HG02973 (cell line): Measurements from ENCODE around the gene MED13L.
"Not testable (repeated sequence)": the region's sequence is repeated elsewhere in the genome, so short reads cannot be mapped to it uniquely, and the experiment has no call there.

Experiments
- ATAC-seq: cut with Tn5 transposase; IDR thresholded peaks from one replicate; pipeline ENCODE4 v1.9.1; 2021; ENCODE audit warnings: moderate library complexity; ENCODE audit not compliant: unreplicated experiment

The MED13L gene

GRCh38 chr12:116031624-116032023 is 245.9 kb downstream of the MED13L start:
- not testable (repeated sequence) for ATAC-seq

GRCh38 chr12:116028619-116029018 is 248.9 kb downstream of the MED13L start:
- ATAC-seq: no peak

DNA sequence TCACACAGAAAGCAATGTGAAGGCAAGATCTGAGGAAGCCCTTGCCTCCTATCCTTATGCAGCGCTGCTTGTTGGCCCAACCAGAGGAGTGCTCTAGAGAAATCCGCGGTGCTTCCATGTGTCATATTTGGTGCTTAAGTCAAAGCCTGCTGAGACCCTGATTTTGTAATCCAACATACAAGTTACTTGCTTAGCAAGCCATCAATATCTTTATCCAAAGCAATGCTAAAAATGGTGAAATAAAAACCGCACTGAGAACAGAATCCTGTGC is 250.0 kb downstream of the MED13L start:
- no peak for ATAC-seq

DNA sequence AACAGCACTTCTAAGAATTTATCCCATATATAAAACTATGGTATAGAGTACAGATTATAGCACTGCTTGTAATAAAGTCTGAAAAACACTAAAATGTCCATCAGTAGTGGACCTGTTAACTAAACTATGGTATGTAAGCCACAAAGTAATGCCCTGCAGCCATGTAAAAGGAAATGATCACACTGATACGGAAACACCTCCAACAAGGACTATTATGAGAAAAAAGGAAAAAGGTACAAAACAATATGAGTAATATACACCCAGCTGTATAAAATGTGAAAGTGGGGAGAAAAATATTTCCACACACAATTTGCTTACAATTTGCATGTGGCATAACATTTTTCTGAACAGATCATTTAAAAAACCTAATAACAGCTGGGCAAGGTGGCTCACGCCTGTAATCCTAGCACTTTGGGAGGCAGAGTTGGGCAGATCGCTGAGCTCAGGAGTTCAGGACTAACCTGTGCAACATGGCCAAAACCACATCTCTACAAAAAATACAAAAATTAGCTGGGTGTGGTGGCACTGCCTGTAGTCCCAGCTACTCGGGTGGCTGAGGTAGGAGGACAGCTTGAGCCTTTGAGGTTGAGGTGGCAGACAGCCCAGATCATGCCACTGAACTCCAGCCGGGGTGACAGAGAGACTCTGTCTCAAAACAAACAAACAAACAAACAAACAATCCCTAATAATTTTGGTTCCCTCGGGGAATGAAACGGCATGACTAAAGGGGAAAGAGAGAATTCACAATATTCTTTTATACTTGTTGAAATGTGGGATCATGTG is 250.5 kb downstream of the MED13L start:
- ATAC-seq: no peak

GRCh38 chr12:116026346-116026745 is 251.1 kb downstream of the MED13L start:
- no peak for ATAC-seq

DNA sequence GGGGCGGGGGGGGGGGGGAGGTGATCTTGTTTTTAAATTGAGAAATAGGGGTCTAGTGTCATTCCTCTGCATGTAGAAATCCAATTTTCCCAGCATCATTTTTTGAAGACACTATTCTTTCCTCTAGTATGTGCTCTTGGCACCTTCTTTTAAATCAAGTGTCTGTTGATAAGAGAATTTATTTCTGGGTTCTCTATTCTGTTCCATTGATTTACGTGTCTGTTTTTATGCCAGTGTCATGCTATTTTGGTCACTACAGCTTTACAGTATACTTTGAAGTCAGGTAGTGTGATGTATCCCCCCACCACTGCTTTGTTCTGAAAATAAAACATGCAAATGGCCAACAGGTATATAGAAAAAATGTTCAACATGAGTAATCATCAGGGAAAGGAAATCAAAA is 252.7 kb downstream of the MED13L start:
- ATAC-seq: no peak

DNA sequence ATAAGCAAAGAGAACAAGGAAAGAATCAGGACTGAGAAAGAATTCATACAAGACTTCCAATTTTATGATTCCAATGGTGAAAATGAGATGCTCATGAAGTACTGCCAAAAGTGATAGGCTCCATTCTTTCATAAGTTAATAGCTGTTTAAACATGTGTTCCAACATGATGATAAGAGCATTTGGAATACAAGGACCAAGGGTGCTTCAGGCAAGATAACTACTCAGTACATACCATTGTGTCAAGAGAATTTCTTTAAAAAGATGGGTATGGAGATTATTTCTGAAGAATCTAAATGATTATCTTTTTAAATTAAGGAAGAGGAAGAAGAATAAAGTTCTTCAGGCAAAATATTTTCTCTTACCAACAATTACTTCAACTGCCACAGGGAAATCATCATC is 258.1 kb downstream of the MED13L start:
- ATAC-seq: no peak

- no peak for ATAC-seq
Measured at GRCh38 chr12:116018282-116018681, 259.2 kb downstream of the MED13L start.

DNA sequence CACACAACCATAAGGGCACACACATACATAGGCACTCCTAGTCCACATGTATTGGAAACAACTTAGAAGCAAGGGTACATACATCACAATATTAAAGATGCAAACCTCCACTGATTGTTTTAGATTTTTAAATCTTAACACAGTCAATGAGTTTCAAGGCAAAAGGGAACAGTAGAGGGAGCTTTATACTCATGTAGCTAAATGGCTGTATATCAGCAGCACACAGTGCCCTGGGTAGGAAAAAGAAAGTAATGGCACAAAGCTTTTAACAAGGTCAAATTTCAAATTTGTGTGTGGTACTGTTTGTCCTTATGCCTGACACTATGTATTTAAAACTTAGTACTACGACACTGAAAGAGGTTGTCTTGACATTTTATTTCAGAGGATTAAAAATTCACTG is 262.0 kb downstream of the MED13L start:
- ATAC-seq: no peak

- ATAC-seq: no peak
Measured at GRCh38 chr12:116012757-116013156, 264.7 kb downstream of the MED13L start.

- no peak for ATAC-seq
Measured at GRCh38 chr12:116011217-116011616, 266.3 kb downstream of the MED13L start.

DNA sequence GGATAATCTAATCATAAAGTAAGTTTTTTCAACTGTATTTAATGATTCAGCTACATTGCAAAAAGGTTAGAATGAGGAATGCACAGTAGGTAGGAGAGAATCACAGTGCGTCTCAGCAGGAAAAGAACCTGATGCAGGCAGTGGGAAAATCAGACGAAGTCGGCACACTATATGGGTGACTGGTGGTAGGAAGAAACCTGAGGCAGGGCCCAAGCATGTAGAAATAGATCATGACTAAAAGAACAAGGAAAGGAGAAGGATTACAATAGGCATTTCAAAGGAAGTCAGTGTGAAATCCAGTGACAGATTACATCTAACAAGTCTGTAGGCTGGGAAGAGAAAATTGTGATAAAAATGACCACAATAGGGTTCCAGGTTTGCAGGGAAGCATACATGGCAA is 267.0 kb downstream of the MED13L start:
- no peak for ATAC-seq

- no peak for ATAC-seq
Measured at GRCh38 chr12:116009805-116010204, 267.7 kb downstream of the MED13L start.

- ATAC-seq: no peak
Measured at GRCh38 chr12:116006141-116006540, 271.4 kb downstream of the MED13L start.

DNA sequence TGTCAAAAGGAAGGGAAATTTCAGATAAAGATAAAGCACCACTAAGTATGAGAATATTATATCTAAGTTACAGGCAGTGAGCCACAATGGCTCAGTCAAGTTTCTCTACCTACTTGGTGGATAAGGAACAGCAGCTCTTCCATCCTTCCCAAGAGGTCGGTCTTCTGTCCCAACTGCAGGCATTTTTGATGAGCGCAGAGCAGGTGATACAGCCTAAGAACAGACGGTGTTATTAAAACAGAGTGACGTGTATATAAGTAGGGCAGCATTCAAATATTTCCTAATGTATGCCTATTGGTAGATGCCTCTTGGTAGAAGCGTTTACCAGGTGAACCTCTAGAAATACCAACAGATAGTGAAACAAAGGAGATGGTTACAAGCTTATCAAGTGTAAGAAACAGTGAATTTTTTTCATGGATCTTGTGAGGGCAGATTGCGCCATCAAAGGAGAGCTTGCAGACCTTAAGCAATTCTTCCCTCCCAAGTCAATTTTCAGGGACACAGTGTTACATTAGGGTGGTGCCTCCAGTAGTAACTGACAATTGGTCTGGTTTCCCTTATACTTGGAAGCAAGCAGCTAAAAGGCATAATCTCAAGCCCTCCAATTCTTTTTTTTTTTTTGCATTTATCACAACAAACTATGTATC is 274.5 kb downstream of the MED13L start:
- no peak for ATAC-seq

- ATAC-seq: no peak
Measured at GRCh38 chr12:116000252-116000651, 277.2 kb downstream of the MED13L start.

DNA sequence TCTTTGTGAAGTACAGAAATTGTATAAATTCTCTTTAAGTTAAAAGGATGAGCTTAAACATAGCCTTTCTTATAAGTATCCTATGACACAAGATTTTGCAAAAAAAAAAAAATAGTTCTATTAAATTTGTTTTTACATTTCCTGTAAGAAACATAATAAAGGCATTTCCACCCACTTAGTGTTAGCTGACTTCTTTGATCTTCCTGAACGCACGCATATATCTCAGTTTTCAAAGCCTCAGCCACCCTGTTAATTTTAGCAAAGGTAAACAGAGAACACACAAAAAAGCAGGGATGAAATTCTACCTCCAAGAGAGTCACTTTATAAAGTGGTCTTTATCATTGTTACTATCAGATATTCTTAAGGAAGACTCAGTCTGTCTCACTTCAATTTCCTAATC is 277.9 kb downstream of the MED13L start:
- ATAC-seq: no peak

DNA sequence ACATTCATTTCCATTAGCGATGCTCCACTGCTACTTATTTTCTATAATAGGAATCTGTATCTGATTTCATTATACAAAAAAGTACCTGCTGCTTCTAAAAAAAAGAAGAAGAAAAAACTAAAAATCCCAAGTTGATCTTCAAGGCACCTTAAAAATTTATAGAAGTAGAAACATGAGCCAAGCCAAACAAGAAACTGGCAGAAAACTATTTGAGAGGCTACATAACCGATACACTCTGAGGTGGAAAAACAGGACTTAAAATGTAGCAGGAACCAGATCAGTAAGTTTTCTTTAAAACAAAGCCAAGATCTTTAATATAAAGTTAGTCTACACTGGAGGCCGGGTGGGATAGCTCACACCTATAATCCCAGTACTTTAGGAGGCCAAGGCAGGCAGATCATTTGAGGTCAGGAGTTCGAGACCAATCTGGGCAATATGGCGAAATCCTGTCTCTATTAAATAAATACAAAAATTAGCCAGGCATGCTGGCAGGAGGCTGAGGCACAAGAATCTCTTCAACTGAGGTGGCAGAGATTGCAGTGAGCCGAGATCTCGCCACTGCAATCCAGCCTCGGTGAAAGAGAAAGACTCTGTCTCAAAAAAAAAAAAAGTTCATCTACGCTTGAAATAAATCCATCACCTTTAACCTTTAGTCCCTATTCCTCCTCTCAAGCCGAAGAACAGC is 278.6 kb downstream of the MED13L start:
- ATAC-seq: no peak

- no peak for ATAC-seq
Measured at GRCh38 chr12:115998119-115998633, 279.3 kb downstream of the MED13L start.

- no peak for ATAC-seq
Measured at GRCh38 chr12:115993737-115994136, 283.8 kb downstream of the MED13L start.

DNA sequence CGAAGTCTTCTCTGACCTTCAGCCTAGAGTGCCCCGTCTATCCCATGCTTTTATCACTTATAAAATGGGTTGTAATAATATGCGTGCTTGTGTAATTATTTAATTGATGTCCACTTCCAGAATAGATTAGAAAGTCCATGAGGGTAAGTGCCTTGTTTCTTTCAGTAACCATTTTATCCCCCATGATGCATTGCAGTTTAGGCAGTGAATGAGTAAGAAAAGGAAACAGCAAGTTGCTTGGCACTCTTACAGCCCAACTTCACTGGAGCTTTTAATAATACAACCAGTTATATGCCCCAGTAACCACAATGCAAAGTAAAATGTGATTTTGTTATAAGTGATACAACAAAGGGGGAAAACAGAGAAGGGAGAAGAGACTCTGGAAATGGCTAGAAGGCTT is 287.3 kb downstream of the MED13L start:
- ATAC-seq: no peak
